WTC11 (cell line): Measurements from ENCODE around the gene RBM20.

Experiments used
- FOXP4 ChIP-seq: sonication (generic); formaldehyde crosslinking; IDR thresholded peaks from 2 replicates; pipeline ENCODE4 v1.8.0; 2022; ENCODE audit warnings: mild to moderate bottlenecking, missing genetic modification reagents
- MYBL2 ChIP-seq: sonication (generic); formaldehyde crosslinking; IDR thresholded peaks from 2 replicates; pipeline ENCODE4 v1.8.1; 2023; ENCODE audit warnings: mild to moderate bottlenecking, moderate library complexity, missing genetic modification reagents
- TF ChIP-seq, protein P1 (sequence below): fragments of 200-600 bp; IDR thresholded peaks from 2 replicates; pipeline ENCODE4 v1.8.0; 2022; ENCODE audit warnings: antibody characterized with exemption

- TF ChIP-seq MYBL2 (CRISPR knock-in tag) (no peak), FOXP4 (CRISPR knock-in tag) (no peak)
- TF ChIP-seq, protein P1, sequence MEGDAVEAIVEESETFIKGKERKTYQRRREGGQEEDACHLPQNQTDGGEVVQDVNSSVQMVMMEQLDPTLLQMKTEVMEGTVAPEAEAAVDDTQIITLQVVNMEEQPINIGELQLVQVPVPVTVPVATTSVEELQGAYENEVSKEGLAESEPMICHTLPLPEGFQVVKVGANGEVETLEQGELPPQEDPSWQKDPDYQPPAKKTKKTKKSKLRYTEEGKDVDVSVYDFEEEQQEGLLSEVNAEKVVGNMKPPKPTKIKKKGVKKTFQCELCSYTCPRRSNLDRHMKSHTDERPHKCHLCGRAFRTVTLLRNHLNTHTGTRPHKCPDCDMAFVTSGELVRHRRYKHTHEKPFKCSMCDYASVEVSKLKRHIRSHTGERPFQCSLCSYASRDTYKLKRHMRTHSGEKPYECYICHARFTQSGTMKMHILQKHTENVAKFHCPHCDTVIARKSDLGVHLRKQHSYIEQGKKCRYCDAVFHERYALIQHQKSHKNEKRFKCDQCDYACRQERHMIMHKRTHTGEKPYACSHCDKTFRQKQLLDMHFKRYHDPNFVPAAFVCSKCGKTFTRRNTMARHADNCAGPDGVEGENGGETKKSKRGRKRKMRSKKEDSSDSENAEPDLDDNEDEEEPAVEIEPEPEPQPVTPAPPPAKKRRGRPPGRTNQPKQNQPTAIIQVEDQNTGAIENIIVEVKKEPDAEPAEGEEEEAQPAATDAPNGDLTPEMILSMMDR = no peak
Measured at GRCh38 chr10:110845756-110846620, 201.9 kb downstream of the RBM20 start.
